ENCODE data around the gene DIDO1.

The DIDO1 gene

DNA sequence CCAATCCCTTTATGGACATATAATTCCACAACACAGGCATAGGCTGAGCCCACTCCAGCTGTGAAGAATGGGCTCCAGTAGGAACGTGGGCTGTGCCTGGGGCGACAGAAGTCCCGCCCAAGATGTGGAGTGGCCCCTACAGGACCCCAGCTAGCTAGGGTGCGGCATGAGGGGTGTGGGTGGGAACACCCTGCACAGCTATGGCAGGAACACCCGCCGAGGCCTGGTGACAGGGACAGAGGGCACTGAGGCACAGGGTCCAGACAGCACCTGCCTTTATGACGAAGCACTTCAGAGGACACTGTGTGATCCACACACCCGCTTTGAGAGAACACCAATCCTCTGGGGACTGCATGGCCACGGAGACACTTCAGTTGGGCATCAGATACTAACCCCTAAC is 36.4 kb downstream of the DIDO1 start:
- DNase-seq = no peak

DNA sequence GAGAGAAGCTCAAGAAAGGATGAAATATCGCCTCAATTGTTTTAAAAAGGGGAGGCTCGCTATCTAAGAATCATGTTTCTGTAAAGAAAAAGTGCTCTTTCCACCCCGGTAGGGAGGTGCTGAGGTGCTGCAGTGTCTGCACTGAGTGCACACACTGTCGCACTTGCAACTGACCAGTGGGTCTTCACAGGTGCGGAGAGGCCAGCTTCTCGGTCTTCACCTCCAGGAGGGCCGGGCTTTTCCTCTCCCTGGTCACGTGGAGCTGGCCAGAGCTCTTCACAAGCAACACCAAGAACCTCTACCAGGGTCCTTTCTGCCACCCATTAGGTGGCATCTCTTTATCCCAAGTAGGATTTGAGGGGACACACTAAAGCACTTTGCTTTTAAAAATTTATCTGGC is 36.9 kb downstream of the DIDO1 start:
- DNase-seq = no peak

DNA sequence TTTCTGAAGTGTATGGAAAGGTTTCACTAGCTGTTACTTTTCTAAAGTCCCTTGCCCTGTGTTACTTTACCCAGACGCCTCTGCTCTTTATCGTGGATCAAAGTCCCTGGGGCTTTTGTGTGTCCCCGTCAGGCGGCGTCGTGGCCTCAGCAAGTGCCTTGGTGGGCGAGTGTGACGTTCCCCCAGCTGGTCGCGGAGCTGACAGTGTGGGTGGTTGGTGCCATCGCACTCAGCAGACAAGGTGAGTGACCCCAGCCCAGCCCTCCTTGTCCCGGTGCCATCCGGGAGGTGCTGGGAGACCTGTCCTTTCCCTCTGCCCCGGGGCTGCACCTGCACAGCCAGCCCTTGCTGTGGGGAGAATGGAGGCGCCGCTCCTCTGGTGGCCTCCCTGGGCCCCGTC is 37.4 kb downstream of the DIDO1 start:
- no peak for DNase-seq

DNA sequence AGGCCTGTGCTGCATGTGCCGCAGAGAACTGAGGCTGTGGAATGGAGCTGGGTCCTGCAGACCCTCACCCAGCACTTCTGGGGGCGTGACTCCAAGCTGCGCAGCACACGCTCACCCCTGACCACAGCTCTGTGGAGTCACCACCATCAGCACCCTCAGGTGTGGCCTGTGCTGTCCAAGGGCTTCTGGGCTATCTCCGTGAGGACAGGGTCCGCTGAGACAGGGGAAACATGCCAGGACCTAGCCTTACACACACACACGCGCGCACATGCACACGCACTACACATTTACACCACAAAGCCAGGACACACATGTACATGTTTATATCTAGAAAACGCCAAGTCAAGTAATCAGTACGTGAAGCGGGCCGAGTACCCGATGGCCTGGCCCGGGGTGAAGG is 37.9 kb downstream of the DIDO1 start:
- no peak for DNase-seq

DNA sequence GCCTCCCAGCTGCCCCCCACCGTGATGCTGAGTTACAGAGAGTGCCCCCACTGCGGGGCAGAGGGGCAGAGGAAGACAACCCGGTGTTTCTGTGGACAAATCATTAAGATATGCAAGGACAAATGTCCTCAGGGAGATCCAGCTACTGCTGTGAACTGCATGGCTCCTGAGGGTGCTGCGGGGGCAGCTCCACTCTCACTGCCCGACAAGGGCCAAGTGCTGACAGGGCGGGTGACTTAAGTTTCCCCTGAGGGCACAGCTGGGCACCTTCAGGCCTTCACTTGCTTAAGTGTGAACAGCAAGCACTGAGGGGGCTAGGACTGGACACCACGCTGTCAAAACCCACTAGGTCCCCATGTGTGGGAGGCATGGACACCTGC is 38.5 kb downstream of the DIDO1 start:
- DNase-seq = no peak

DNA sequence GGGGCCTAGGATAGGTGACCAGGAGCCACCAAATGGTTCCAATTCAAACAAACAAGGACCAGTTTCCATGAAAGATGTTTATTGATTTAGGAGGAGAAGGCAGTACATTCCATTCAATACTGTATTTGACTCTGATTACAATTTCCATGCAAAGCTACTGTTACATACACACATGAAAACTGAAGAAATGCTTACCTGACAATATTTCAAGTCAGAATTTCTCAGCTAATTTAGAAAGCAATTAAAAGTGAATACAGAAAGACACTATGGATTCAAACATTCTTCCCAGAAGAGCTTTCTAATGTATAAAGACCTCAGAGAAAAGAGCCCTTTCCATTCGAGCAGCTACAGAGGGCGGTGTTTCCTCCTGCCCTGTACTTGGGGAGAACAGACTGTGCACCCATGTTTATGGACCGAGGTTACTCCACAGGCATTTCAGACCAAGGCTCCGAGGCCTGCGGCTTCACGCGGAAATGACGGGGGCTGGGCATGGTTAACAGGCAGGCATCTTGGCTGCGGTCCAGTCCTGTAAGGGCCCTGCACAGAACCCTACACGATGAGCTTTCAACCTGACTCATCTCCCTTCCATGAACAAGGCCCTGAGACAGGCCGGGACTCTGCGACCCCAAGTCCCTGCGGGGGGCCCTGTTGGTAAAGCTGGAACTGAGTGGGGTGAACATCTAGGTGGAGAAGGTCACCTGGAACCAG is 39.0 kb downstream of the DIDO1 start:
- DNase-seq = no peak

DNA sequence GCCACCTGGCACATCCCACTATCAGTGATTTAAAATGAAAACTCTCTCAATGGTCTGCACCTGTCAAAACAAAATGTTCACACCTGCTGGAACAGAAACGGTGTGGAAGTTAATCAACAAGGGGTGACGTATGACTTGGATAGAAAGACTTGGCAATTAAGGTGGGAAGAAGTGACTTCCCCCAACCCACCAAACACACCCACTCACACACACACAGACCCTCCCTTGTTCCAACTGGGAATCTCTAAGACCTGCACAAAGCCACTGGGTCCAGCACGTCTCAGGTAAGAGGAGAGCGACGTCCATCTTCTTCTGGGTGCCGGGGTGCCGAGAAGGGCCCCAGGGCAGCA is 39.6 kb downstream of the DIDO1 start:
- no peak for DNase-seq

DNA sequence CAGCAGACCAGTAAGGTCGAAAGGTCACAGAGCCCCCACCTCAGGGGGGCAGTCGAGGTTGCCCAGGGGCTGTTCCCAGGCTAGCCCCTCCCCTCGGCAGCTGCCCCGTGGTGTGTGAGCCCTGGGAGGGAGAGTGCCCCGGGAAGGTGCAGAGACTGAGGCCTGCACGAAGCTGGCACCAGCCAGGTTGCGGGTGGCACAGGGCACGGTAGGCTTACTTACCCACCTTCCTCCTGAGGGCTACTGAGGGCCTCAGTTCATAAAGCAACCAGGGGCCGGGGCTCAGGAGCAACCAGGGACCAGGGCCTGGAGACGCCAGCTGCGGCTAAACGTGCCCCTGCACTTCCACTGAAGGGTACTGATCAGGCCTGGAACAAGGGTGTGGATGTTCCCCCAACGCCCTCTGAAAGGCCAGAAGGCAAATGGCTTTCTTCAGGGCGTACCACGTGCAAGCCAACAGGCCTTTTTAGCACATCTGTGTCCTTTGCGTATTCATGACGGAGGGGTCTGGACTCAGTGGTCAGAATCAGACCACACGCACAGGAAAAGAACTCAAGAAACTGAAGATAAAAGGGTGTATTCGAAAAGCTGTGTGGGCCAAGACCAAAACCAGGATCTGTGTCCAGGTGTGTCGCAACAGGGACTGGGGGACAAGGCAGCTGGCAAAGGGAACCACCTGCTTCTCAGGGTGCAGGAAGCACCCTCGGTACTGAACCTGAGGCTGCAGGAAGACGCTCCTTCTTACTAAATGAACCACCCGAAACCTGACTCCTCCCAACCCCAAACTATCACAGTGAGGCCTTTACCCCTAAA is 40.2 kb downstream of the DIDO1 start:
- no peak for DNase-seq

DNA sequence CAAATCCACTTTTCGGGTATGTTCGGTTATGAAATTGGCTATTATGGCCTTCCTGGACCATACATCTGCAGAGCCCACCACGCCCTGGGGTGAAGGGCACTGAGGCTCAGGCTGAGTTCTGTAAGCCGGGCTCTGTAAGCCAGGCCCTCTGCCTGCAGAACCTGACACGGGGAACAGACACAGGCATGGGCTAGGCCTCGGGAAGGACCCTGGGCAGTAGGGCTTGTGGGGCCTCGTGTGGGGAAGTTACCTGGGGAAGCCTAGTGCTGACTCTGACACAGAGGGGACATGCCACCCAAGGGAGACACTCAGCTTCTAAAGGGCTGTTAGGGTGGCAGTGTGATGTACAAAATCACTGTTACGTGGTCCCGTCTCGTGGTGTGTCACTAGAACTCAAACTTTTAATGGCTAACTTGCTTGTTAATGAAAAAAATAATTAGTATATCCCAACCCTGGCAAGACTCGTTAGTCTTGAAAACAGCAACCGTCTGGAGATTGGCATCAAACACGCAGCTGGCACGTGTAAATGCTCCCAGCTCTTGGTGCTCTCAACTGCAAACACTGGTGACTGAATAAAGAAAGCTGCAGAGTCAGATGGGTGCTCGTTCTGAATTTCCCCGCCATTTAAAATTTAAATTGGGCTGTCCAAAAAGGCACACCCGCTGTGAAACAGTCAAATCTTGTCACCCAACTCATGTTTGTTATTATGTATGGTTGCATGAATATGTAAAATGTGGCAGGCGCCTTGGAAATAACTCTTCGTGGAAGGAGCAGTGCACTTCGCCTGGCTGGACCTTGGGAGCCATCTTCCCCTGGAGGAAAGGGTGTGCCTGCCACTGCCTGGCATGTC is 41.0 kb downstream of the DIDO1 start:
- no peak for DNase-seq

DNA sequence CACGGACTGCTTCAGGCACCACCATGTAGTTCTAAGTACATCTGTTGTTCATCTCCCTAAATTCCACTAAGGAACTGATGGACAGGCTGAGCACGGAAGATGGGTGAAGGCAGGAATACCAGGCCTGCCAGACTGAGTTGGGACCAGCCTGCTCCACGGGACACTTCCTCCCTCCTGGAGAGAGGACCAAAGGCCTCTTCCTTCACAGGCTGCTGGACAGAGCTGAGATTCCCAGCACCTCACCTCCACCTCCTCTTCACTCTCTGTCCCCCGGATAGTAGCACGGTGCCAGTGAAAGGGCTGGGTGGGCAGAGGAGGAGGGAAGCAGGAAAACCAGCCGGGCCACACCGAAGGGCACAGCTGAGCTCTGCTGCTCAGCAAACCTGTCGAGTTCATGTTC is 41.7 kb downstream of the DIDO1 start:
- DNase-seq = no peak

DNA sequence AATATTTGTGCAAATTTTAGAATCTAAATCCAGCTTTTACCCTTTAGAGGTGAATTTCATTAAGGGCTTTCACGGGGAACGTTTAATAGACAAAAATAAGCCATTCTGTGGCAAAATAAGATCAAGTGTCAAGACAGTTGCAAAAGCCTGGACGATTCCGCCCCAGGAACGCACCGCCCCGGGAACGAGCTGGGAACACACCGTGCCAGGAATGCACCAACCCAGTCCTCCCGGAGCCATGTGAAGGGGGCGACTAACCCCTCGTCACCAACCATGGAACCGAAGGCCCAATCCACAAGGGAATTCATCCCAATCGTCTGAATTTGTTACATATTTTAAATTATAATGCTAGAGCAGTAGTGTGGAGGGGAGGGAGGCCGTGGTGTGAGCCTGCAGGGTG is 43.9 kb downstream of the DIDO1 start:
- no peak for DNase-seq

DNA sequence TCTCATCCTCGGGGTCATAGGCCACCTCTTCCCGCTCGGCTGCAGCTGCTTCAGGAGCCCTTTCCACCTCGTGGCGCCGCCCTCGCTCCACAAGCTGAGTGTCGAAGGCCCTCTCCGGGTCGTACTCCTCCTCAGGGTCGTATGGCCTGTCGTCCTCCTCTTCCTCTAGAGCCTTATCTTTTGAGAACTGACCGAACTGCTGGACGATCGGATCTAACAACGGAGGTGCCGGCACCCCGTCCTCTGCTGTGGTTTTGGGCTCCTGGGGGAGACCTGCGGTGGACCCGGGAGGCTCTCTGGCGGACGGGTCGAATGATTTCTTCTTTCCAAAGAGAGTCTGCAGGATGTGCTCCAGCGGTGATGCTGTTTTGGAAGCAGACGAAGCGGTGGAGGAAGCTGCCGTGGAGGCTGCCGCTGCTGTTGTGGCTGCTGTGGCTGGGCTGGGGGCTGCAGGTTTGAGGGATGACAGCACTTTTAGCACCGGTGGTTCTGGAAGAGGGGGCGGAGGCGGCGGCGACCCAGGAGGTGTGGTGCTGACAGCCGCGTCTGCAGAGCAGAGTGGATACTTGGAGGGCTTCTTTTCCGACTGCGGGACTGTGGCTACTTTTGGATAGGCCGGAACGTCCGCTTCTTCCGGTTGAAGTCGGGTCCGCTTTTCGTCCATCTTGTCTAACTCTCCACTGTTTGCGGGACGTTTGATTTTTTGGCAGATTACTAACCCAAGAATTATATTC is 44.5 kb downstream of the DIDO1 start:
- no peak for DNase-seq

DNA sequence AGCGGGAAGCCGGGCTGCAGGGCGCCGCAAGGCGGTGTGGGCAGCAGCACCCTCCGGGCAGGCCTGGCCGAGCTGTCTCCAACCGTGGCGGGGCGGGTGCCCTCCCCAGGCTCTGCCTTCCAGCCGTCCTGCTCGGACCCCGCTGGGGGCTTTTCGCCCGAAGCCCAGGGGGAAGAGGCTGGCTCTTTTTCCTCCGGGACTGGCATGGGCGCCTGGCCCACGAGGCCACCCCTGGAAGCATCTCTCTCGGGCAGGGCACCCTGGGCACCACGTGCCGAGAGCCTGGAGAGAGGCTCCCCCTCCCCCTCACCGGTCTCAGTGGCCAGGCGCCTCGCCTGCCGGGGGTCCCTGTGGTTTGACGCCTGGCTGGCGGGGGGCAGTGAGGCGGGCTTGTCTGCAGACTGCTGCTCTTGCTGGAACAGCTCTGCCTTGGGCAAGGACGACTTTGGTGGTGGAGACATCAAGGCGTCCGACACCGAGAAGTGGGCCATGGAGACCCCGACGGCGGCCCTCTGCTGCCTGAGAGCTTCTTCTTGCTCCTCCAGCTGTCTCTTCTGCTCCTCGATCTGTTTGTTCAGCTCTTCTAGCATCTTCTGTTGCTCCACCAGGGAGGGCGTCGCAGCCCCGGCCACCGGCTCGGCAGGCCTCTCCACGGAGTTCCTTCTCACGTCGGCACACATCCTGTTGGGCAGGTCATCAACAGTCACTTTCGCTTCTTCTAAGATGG is 45.2 kb downstream of the DIDO1 start:
- no peak for DNase-seq

DNA sequence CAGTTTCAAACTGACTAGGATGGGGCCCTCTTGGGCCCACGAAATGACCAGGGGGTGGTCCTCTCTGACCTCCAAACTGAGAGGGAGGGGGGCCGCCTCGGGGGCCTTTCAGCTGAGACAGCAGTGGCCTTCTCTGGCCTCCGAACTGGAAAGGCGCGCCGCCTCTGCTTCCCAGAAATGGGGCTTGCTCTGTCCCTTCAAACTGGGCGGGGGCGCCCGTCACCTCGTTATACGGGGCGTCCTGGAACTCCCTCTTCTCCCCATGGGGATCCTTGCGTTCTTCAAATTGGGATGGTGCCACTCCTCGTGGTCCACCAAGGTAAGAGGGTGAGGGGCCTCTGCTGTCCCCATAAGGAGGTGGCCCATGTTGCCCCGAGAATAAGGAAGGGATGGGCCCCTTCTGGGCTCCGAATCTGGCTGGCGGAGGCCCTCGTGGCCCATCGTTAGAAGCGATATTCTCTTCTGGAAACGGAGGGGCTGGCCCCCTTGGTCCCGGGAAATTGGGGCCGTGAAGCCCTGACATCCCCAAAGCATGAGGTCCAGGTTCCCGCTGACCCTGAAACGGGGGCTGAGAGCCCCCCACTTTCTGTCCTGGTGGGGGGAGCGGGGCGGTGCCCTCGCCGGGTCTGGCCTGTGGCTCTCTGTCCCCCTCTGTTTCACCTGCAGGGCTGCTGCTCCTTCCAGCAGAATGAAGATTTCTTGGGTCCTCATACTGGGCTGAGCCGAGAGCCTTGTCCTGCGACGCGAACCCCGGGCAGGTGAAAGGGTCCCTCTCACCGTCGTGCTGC is 46.0 kb downstream of the DIDO1 start:
- DNase-seq = no peak

DNA sequence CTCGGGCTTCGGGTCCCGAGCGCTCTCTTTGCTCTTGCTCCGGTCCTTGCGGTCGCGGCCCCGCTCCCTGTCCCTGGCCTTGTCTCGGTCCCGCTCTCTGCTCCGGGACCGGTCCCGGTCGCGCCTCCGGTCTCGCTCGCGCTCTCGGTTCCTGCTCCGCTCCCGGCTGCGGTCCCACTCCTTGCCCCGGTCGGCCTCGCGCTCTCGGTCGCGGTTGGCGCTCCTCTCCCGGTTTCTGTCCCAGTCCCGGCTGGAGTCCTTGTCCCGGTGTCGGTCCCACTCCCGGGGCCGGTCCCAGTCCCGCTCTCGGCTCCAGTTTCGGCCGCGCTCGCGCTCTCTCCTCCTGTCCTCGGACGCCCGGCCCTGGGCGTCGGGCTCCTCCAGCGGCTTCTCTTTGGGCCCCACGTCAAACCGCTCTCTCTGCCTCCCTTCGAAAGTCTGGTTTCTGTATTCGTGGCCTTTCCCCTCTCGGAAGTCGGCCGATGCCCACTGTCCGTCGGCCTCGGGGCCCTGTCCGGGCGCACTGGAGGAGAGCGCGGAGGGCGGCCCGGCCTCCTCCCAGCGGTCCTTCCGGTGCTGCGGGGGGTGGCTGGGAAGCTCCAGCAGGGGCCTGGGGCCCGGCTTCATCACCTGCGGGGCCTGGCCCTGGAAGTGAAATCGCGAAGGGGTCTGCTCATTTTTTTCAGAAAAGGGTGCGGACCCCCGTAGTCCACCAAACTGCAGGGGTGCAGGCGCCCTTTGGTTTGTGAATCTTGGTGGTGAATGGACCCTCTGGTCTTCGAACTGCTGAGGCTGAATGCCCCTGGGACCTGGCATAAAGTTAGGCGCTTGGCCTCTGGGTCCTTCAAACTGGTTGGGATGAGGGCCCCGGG is 46.8 kb downstream of the DIDO1 start:
- DNase-seq = no peak

DNA sequence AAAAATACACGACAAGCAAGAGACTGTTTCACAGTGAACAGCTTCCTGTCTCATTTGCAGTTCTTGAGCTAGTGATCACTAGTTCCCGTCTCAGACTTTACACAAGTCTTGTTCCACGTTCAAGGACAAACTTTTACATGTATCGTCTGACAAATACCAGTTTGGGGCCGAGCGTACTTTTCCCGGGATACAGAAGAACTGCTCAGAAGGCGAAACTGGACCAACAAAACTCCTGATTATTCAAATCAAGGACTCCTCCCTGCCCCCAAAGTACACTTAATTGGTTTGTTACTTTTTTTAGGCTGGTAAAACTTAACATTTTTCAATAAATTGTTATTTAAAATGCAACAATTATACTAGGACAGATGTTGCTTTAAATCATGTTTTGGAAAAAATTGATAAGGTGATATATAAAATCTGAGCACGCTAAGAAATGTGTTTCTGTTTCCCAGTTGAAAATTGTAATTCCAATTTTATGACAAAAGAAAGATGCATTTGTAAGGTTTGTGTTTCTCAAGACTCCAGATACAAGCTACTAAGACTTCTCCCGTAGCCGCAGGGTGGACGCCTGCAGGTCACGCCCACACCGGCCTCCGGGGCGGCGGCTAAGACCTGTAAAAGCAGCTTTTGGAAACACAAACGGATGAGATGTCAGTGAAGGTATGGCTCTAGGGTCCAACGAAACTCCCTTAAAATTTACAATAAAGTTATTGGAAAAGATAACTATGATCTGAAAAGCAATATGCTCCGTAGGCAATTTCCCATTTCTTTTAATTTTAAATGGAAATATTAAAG is 47.9 kb downstream of the DIDO1 start:
- DNase-seq = no peak

DNA sequence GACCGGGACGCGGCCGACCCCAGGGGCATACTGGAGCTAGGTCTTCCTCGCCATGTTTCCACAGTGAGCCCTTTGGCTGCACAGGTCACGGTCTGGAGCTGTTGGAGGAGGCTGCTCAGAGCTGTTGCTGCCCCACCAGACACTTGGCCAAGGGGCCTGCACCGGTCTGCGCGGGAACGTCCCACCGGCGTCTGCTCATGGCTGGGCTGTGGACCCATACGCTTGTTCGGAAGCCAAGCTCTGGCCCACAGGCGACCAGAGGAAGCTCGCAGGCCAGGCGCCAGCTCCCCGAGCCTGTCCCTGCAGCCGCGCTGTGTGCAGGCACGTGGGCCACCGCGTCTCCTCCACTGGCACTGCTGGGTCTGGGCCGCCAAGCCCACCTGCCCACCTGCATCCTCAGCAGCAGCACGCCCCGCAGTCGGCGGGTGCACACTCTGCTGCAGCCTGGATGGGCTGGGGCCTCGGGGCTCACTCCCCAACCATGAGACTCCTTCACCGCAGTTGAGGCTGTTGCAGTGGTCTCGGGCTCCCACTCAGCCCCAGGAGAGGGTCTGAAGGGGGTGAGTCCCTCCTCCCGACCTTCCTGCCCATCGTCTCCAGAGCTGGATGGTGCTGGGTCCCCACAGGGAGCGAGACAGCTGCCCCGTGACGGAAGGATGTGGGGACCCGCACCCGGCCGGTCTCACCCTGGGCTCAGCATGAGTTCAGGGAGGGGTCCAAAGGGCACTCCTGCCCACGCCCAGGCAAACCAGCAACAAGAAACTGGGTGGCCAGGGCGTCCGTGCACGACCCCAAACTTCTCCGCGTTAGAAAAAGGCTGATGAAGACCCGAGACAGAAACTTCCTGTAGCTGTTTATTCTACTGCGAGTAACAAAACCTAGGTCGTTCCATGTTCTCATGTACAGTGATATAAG is 49.1 kb downstream of the DIDO1 start:
- DNase-seq = no peak

DNA sequence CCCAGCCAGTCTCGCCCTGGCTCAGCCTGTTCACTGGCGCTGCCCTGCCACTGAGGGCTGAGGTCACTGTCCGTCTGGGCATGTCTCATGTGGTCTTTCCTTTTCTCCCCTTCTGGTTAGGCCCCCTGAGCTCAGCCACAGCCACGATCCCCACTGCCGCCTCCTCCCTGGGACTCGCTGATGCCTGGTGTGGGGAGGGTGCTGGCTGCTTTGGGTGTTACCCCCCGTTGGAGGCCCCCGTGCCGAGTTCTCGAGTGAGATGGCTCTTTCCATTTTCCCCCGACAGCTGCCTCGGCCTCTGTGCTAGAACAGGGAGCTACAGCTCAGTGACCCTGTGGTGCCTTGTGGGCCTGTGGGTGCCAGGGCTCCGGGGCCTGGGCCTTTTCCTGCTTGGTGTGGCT is 49.8 kb downstream of the DIDO1 start:
- no peak for DNase-seq

All from NCI-H1092 (cell line).